Measurements from ENCODE around the gene PTP4A2.
A peak's percentile ranks its signal among the peaks of the same experiment; 100 is the strongest.

Gene PTP4A2

DNA sequence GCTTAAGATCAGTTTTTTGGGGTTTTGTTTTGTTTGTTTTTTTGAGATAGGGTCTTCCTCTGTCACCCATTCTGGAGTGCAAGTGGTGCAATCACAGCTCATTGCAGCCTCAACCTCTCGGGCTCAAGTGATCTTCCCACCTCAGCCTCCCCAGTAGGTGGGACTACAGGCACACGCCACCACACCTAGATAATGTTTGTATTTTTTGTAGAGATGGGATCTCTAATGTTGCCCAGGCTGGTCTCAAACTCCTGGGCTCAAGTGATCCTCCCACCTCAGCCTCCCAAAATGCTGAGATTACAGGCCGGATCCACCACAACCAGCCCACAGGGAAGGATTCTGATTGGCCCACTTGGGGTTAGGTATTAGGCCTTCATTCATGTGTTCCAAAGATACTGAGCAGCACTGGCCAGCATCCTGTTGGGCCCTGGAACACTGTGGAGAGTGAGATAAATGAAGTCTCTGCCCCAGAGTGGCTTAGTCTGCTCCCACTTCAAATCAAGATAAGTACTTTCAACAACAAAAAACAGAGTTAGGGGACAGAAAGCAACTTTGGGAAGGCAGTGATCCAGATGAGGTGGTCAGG, 54.7 kb downstream of the PTP4A2 start:
- H3K23ac ChIP-seq (ENCODE audit: low read length) = no peak overlapping the region
- H3K27ac ChIP-seq (ENCODE audit: low read depth, low read length) = no peak overlapping the region
- no peak overlapping the region for H3K4me2 ChIP-seq (ENCODE audit: low read length)
- H4K8ac ChIP-seq (ENCODE audit: low read depth, low read length) = no peak overlapping the region
- no peak overlapping the region for H3K9ac ChIP-seq (ENCODE audit: low read length)
- H3K56ac ChIP-seq (ENCODE audit: low read length) = no peak overlapping the region
- H3K27me3 ChIP-seq (ENCODE audit: insufficient read depth, low read length, poor library complexity) = no peaks in the 10 kb centered on the region
- no peak overlapping the region for H3K4ac ChIP-seq (ENCODE audit: low read depth, low read length)
- no peak for DNase-seq
- H3K36me3 ChIP-seq (ENCODE audit: control insufficient read depth, insufficient read depth, low read length) = no peaks in the 10 kb centered on the region
- no CpG with 5 or more reads among the region's 3 CpGs for WGBS (ENCODE audit: extremely low coverage, insufficient coverage, low lambda C conversion rate)
- H2BK15ac ChIP-seq (replicated peaks; ENCODE audit: low read depth) = no peak overlapping the region
- no peak overlapping the region for H2AK5ac ChIP-seq (ENCODE audit: low read length)
- no peak overlapping the region for H3K4me3 ChIP-seq (ENCODE audit: low read length)
- no peaks in the 10 kb centered on the region for H3K79me1 ChIP-seq (ENCODE audit: low read length)
- H4K5ac ChIP-seq (ENCODE audit: low read length) = no peak overlapping the region
- no peak overlapping the region for H2BK120ac ChIP-seq (ENCODE audit: low read depth, low read length)
- no peak overlapping the region for H3K18ac ChIP-seq (ENCODE audit: low read length)
- no peaks in the 10 kb centered on the region for H3K4me1 ChIP-seq (ENCODE audit: control insufficient read depth, low read depth, low read length)
- no peak overlapping the region for H2BK5ac ChIP-seq (ENCODE audit: low read length)
- H3K79me2 ChIP-seq (ENCODE audit: control insufficient read depth, insufficient read depth, low read length) = no peaks in the 10 kb centered on the region

DNA sequence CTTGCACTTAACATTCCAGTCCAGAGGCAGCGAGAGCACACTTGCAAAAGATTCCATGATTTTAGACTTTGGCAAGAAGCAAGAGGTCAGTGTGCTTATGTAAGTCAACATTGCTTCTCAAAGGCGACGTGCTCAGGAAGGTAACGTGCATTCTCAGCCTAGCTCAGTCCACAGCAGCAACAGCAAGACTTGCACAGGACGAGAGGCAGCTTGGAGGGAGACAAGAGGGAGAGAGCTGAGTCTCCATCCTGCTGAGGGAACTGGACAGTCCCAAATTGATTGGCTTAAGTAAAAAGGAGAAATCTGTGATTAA, 56.5 kb downstream of the PTP4A2 start:
- Histone ChIP-seq H3K79me2 (ENCODE audit: control insufficient read depth, insufficient read depth, low read length) (no peaks in the 10 kb centered on the region), H3K79me1 (ENCODE audit: low read length) (no peaks in the 10 kb centered on the region), H4K8ac (ENCODE audit: low read depth, low read length) (no peak overlapping the region), H2BK120ac (ENCODE audit: low read depth, low read length) (no peak overlapping the region), H3K23ac (ENCODE audit: low read length) (no peak overlapping the region), H3K56ac (ENCODE audit: low read length) (no peak overlapping the region), H3K9ac (ENCODE audit: low read length) (no peak overlapping the region), H3K4me2 (ENCODE audit: low read length) (no peak overlapping the region), H3K36me3 (ENCODE audit: control insufficient read depth, insufficient read depth, low read length) (no peaks in the 10 kb centered on the region), H2BK15ac (replicated peaks; ENCODE audit: low read depth) (no peak overlapping the region), H3K27me3 (ENCODE audit: insufficient read depth, low read length, poor library complexity) (no peaks in the 10 kb centered on the region), H2AK5ac (ENCODE audit: low read length) (no peak overlapping the region), H3K18ac (ENCODE audit: low read length) (no peak overlapping the region), H3K4me3 (ENCODE audit: low read length) (no peak overlapping the region), H2BK5ac (ENCODE audit: low read length) (no peak overlapping the region), H3K4me1 (ENCODE audit: control insufficient read depth, low read depth, low read length) (no peaks in the 10 kb centered on the region), H3K27ac (ENCODE audit: low read depth, low read length) (no peak overlapping the region), H4K5ac (ENCODE audit: low read length) (no peak overlapping the region), H3K4ac (ENCODE audit: low read depth, low read length) (no peak overlapping the region)
- no peak for DNase-seq
- WGBS (ENCODE audit: extremely low coverage, insufficient coverage, low lambda C conversion rate) = no CpG with 5 or more reads among the region's 5 CpGs

DNA sequence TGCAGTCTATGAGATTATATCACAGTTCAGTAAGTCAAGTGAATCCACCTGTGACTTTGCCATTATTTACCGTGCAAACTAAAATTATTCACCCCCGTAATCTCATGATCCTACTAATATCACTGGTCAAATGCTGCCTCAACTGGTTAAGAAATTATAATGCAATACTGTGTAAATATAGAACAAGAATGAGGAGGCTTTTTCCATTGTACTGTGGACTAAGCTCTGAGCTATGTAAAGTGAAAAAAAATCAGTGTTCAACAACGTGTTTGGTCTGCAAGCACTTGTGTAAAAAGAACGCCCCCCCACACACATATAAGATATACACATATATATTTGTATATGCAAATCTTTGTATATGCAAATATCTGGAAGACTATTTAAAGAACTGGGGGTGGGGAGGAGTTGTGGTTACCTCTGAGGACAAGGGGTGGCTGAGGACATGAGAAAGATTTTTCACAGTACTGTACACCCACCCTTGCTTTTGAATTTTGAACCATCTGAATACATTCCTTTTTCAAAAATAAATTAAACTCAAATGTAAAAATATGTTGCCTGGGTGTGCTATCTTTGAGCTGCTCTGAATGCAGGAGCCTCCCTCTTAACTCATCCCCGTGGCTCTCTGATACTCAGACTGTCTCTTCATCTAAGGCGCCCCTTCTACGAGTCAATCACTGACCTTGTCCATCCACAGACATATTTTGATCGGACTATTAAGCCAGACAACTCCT, 57.0 kb downstream of the PTP4A2 start:
- no CpG with 5 or more reads among the region's 8 CpGs for WGBS (ENCODE audit: extremely low coverage, insufficient coverage, low lambda C conversion rate)
- Histone ChIP-seq H3K4me1 (ENCODE audit: control insufficient read depth, low read depth, low read length) (no peaks in the 10 kb centered on the region), H3K36me3 (ENCODE audit: control insufficient read depth, insufficient read depth, low read length) (no peaks in the 10 kb centered on the region), H3K27me3 (ENCODE audit: insufficient read depth, low read length, poor library complexity) (no peaks in the 10 kb centered on the region), H3K79me1 (ENCODE audit: low read length) (no peaks in the 10 kb centered on the region), H4K8ac (ENCODE audit: low read depth, low read length) (no peak overlapping the region), H2AK5ac (ENCODE audit: low read length) (no peak overlapping the region), H4K5ac (ENCODE audit: low read length) (no peak overlapping the region), H3K4ac (ENCODE audit: low read depth, low read length) (no peak overlapping the region), H2BK5ac (ENCODE audit: low read length) (no peak overlapping the region), H3K4me3 (ENCODE audit: low read length) (no peak overlapping the region), H3K4me2 (ENCODE audit: low read length) (no peak overlapping the region), H3K56ac (ENCODE audit: low read length) (no peak overlapping the region), H3K9ac (ENCODE audit: low read length) (no peak overlapping the region), H3K27ac (ENCODE audit: low read depth, low read length) (no peak overlapping the region), H3K79me2 (ENCODE audit: control insufficient read depth, insufficient read depth, low read length) (no peaks in the 10 kb centered on the region), H2BK15ac (replicated peaks; ENCODE audit: low read depth) (no peak overlapping the region), H2BK120ac (ENCODE audit: low read depth, low read length) (no peak overlapping the region), H3K23ac (ENCODE audit: low read length) (no peak overlapping the region), H3K18ac (ENCODE audit: low read length) (no peak overlapping the region)
- no peak for DNase-seq

GRCh38 chr1:31879981-31880608, 58.1 kb downstream of the PTP4A2 start:
- Histone ChIP-seq H2BK120ac (ENCODE audit: low read depth, low read length) (no peak overlapping the region), H3K4ac (ENCODE audit: low read depth, low read length) (no peak overlapping the region), H3K56ac (ENCODE audit: low read length) (no peak overlapping the region), H3K27me3 (ENCODE audit: insufficient read depth, low read length, poor library complexity) (no peaks in the 10 kb centered on the region), H4K8ac (ENCODE audit: low read depth, low read length) (no peak overlapping the region), H3K4me3 (ENCODE audit: low read length) (no peak overlapping the region), H3K27ac (ENCODE audit: low read depth, low read length) (no peak overlapping the region), H3K23ac (ENCODE audit: low read length) (no peak overlapping the region), H3K4me1 (ENCODE audit: control insufficient read depth, low read depth, low read length) (no peaks in the 10 kb centered on the region), H4K5ac (ENCODE audit: low read length) (no peak overlapping the region), H3K79me1 (ENCODE audit: low read length) (no peaks in the 10 kb centered on the region), H3K18ac (ENCODE audit: low read length) (no peak overlapping the region), H2BK5ac (ENCODE audit: low read length) (no peak overlapping the region), H2BK15ac (replicated peaks; ENCODE audit: low read depth) (no peak overlapping the region), H3K9ac (ENCODE audit: low read length) (no peak overlapping the region), H2AK5ac (ENCODE audit: low read length) (no peak overlapping the region), H3K79me2 (ENCODE audit: control insufficient read depth, insufficient read depth, low read length) (no peaks in the 10 kb centered on the region), H3K4me2 (ENCODE audit: low read length) (no peak overlapping the region), H3K36me3 (ENCODE audit: control insufficient read depth, insufficient read depth, low read length) (no peaks in the 10 kb centered on the region)
- WGBS (ENCODE audit: extremely low coverage, insufficient coverage, low lambda C conversion rate) = no CpG with 5 or more reads among the region's 4 CpGs
- peak; percentile 28 for DNase-seq

GRCh38 chr1:31878058-31878457, 60.1 kb downstream of the PTP4A2 start:
- no peak overlapping the region for H3K27ac ChIP-seq (ENCODE audit: low read depth, low read length)

More at GRCh38 chr1:31878058-31878457, 60.1 kb downstream of the PTP4A2 start:
- Histone ChIP-seq H3K9ac (ENCODE audit: low read length) (no peak overlapping the region), H3K27me3 (ENCODE audit: insufficient read depth, low read length, poor library complexity) (no peaks in the 10 kb centered on the region), H3K23ac (ENCODE audit: low read length) (no peak overlapping the region), H3K79me1 (ENCODE audit: low read length) (no peaks in the 10 kb centered on the region), H2BK120ac (ENCODE audit: low read depth, low read length) (no peak overlapping the region), H3K4me1 (ENCODE audit: control insufficient read depth, low read depth, low read length) (no peaks in the 10 kb centered on the region), H3K4me2 (ENCODE audit: low read length) (no peak overlapping the region), H3K79me2 (ENCODE audit: control insufficient read depth, insufficient read depth, low read length) (no peaks in the 10 kb centered on the region), H2AK5ac (ENCODE audit: low read length) (no peak overlapping the region), H3K56ac (ENCODE audit: low read length) (no peak overlapping the region), H3K4ac (ENCODE audit: low read depth, low read length) (no peak overlapping the region), H2BK15ac (replicated peaks; ENCODE audit: low read depth) (no peak overlapping the region), H4K5ac (ENCODE audit: low read length) (no peak overlapping the region), H3K36me3 (ENCODE audit: control insufficient read depth, insufficient read depth, low read length) (no peaks in the 10 kb centered on the region), H4K8ac (ENCODE audit: low read depth, low read length) (no peak overlapping the region), H3K18ac (ENCODE audit: low read length) (no peak overlapping the region), H3K4me3 (ENCODE audit: low read length) (no peak overlapping the region), H2BK5ac (ENCODE audit: low read length) (no peak overlapping the region)
- WGBS (ENCODE audit: extremely low coverage, insufficient coverage, low lambda C conversion rate) = no CpG with 5 or more reads among the region's 6 CpGs
- DNase-seq = no peak

Data from mesendoderm (in vitro differentiated cells).